Measurements from ENCODE around the gene RSPO3.

RSPO3 gene

GRCh38 chr6:127177923-127178231, 59.4 kb downstream of the RSPO3 start:
- no peak overlapping the region for H3K27ac ChIP-seq
- TF ChIP-seq CTCF (conservative IDR thresholded peaks at IDR 0.05), result no peak

DNA sequence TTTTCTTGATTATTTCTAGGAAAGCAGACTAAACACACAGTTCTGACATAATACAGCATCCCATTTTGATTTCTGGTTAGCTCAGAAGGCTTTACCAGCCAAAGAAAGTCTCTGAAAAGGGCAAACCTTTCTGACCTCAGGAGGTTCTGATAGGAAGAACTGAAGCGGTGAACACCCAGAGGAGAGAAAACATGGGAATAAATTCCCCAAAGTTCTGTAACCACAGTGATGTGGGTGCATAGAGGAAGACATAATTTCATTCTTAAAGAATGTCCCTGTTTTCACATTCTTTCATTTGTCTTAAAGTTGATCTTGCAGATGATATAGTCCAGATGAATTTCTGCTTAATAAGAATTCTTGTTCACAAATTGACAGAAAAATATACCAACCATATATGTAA, 60.3 kb downstream of the RSPO3 start:
- no peak for TF ChIP-seq CTCF (conservative IDR thresholded peaks at IDR 0.05)
- no peak overlapping the region for H3K27ac ChIP-seq

DNA sequence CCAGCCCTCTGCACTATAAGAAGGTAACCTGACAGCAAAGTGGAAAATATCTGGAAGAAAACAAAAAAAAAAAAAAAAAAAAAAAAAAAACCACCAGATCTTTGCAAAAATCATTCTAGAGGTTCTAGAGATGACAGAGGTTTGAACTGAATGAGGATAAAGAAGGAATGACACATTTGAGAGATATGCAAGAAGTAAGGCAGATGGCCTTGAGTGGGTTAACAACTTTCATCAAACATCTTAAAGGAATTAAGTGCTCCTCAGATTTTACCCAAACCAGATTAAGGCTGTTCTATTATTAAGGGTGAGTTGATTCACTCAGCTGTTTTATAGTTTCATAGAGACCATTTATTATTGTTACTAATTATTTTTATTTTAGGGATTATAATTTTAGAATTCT, 62.0 kb downstream of the RSPO3 start:
- no peak for TF ChIP-seq CTCF (conservative IDR thresholded peaks at IDR 0.05)
- no peak overlapping the region for H3K27ac ChIP-seq

- no peak overlapping the region for H3K27ac ChIP-seq
- TF ChIP-seq CTCF (conservative IDR thresholded peaks at IDR 0.05), result no peak
Observed at GRCh38 chr6:127182501-127182900, 64.0 kb downstream of the RSPO3 start.

GRCh38 chr6:127185437-127185995, 67.0 kb downstream of the RSPO3 start:
- H3K27ac ChIP-seq, result no peak overlapping the region
- TF ChIP-seq CTCF (conservative IDR thresholded peaks at IDR 0.05), result no peak

GRCh38 chr6:127186889-127187288, 68.4 kb downstream of the RSPO3 start:
- no peak overlapping the region for H3K27ac ChIP-seq
- TF ChIP-seq CTCF (conservative IDR thresholded peaks at IDR 0.05), result peak; percentile 55

- TF ChIP-seq CTCF (conservative IDR thresholded peaks at IDR 0.05), result no peak
- no peak overlapping the region for H3K27ac ChIP-seq
Observed at GRCh38 chr6:127188744-127189143, 70.3 kb downstream of the RSPO3 start.

DNA sequence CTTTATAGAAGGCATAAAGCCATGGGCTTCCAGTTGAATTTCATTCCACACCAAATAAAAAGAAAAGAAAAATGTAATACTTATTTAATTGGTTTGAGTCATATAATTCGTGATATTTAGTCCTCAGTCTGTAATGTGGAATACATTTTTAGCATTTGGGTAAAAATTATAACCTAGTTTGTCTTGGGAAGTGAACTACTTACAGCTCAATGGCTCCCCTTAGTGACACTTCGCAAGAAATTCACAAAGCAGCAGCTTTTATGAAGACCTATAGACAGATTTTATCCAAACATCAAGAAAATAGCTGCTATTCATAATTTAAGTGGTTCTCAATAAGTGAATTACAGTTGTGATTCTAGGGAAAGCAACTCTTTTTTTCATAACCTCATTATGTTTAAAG, 72.1 kb downstream of the RSPO3 start:
- no peak overlapping the region for H3K27ac ChIP-seq
- TF ChIP-seq CTCF (conservative IDR thresholded peaks at IDR 0.05), result peak; percentile 73

Data from VCaP (cell line).